Transverse colon (tissue), 4 donors: Measurements from ENCODE around the gene GNG12. TPM values are rescaled to one million over a fixed set of nuclear protein-coding genes. Genes with fewer than 3 reads are reported as not detected.

Experiments
- DNase-seq: peaks from one replicate; pipeline ENCODE4 v3.0.0-alpha.2; 2019
- H3K27ac ChIP-seq, 4 donors: fragments of 200-600 bp; sonication (generic); 2 replicates each; pipeline ENCODE4 v1.5.1; 2016 to 2018; ENCODE audit warnings: inconsistent platforms in 4 of 4
- H3K27me3 ChIP-seq: fragments of 200-600 bp; sonication (generic); 2 replicates; pipeline ENCODE4 v1.5.1; 2017; ENCODE audit warnings: inconsistent platforms
- H3K36me3 ChIP-seq, 4 donors: fragments of 200-600 bp; sonication (generic); 2 replicates each; pipeline ENCODE4 v1.5.1; 2017 to 2019; ENCODE audit warnings: inconsistent platforms in 4 of 4
- H3K4me1 ChIP-seq, 4 donors: fragments of 200-600 bp; sonication (generic); 2 replicates each; pipeline ENCODE4 v1.5.1; 2017 to 2020; ENCODE audit warnings: inconsistent platforms in 4 of 4
- H3K4me3 ChIP-seq, 4 donors: fragments of 200-600 bp; sonication (generic); 1 replicate in 1 of 4; 2 replicates in 3 of 4; pipeline versions ENCODE4 v1.5.1 to v1.6.1; 2017 to 2019; ENCODE audit warnings: inconsistent platforms in 4 of 4
- H3K9me3 ChIP-seq, 2 donors: fragments of 200-600 bp; sonication (generic); 2 replicates each; pipeline ENCODE4 v1.5.1; 2017 to 2019; ENCODE audit warnings: inconsistent platforms in 2 of 2
- EP300 ChIP-seq: sonication (generic); formaldehyde crosslinking; IDR thresholded peaks from one replicate; pipeline ENCODE4 v1.6.1; 2017; ENCODE audit warnings: antibody characterized with exemption, low read depth
- POLR2A ChIP-seq: fragments of 450-650 bp; IDR thresholded peaks from one replicate; pipeline ENCODE4 v1.6.1; 2016; ENCODE audit warnings: antibody characterized with exemption, mild to moderate bottlenecking, moderate library complexity
- POLR2AphosphoS5 ChIP-seq, 3 donors: sonication (generic); formaldehyde crosslinking; IDR thresholded peaks; one replicate each; pipeline ENCODE4 v1.6.1; 2016; ENCODE audit warnings: antibody characterized with exemption in 3 of 3
- WGBS, 2 donors: methylation state at CpG; one replicate each; pipeline ENCODE4 v1.1.5; 2018; ENCODE audit warnings: low coverage in 1 of 2; 5-methylcytosine and 5-hydroxymethylcytosine counted together
- in situ Hi-C, 4 donors: fragments of 200-750 bp; cut with MboI; loops; one replicate each; pipeline versions ENCODE4 v1.15.0 to v1.15.1; 2017; ENCODE audit warnings: low sequenced_read_pairs in 3 of 4, low pct_ligation_motif_present in 1 of 4, low pct_unique_long_range_greater_than_20kb in 1 of 4
- intact Hi-C: fragments of 100-400 bp; cut with DNase I; formaldehyde crosslinking; loops from one replicate; pipeline ENCODE4 v1.15.1; 2023; ENCODE audit warnings: low total_unique reads
- total RNA-seq, 4 donors: library from RNA; depleted of rRNA; stranded (reverse); fragments of >200 nt; gene quantifications; one replicate each; pipeline ENCODE4 v1.1.0, GENCODE V29; 2016
- TF ChIP-seq, protein P1 (sequence below), 5 experiments: fragments of 200-600 bp in 3 of 5; fragments of 450-650 bp in 2 of 5; sonication (generic) in 3 of 5; IDR thresholded peaks; 1 replicate in 2 of 5; 2 replicates in 3 of 5; pipeline ENCODE4 v1.5.1; 2016 to 2017; ENCODE audit warnings: antibody characterized with exemption in 5 of 5, inconsistent platforms in 3 of 5, mild to moderate bottlenecking in 2 of 5, moderate library complexity in 1 of 5

Gene GNG12
- total RNA-seq, 4 donors from 2014 or later, result 19.1 to 180 (median 112) TPM

DNA sequence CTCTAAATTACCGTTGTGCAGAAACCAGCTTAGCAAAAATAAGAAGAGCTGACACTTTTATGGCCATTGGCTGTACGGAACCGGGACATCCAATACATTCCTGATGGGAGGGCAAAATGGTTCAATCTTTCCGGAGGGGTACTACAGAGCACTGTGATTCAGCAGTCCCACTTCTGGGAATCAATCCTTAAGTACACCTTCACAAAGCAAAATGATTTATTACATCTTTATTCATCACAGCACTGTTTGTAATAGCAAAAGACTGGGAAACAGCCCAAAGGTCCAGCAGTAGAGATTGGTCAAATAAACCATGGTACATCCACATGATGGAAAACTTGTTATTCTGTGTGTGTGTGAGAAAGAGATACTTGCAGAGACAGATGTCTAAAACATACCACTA, 9.7 kb downstream of the GNG12 start:
- in situ Hi-C loops (loop anchor here in 1 of 4 donors (10.0 kb wide), 1 partner anchor 59 kb away; no protein-coding TSS in a partner anchor), intact Hi-C loops (no loop called here)
- DNase-seq, result no peak
- Histone ChIP-seq H3K36me3 (no peaks in the 10 kb centered on the region), H3K9me3 (no peaks in the 10 kb centered on the region), H3K27ac (peak overlapping the region in 2 of 4 donors; percentile 24 to 32), H3K4me3 (no peak overlapping the region), H3K27me3 (no peaks in the 10 kb centered on the region), H3K4me1 (peaks cover 8 to 91% (median 33%) of the 10 kb centered on the region in 4 donors)
- TF ChIP-seq EP300 (no peak), POLR2AphosphoS5 (IDR thresholded peaks at IDR 0.05) (no peak), POLR2A (no peak)
- TF ChIP-seq, protein P1, sequence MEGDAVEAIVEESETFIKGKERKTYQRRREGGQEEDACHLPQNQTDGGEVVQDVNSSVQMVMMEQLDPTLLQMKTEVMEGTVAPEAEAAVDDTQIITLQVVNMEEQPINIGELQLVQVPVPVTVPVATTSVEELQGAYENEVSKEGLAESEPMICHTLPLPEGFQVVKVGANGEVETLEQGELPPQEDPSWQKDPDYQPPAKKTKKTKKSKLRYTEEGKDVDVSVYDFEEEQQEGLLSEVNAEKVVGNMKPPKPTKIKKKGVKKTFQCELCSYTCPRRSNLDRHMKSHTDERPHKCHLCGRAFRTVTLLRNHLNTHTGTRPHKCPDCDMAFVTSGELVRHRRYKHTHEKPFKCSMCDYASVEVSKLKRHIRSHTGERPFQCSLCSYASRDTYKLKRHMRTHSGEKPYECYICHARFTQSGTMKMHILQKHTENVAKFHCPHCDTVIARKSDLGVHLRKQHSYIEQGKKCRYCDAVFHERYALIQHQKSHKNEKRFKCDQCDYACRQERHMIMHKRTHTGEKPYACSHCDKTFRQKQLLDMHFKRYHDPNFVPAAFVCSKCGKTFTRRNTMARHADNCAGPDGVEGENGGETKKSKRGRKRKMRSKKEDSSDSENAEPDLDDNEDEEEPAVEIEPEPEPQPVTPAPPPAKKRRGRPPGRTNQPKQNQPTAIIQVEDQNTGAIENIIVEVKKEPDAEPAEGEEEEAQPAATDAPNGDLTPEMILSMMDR (IDR thresholded peaks at IDR 0.05), result no peak
- WGBS, 2 donors, result 73 to 90% methylated on average over 4 of the region's 4 CpGs

DNA sequence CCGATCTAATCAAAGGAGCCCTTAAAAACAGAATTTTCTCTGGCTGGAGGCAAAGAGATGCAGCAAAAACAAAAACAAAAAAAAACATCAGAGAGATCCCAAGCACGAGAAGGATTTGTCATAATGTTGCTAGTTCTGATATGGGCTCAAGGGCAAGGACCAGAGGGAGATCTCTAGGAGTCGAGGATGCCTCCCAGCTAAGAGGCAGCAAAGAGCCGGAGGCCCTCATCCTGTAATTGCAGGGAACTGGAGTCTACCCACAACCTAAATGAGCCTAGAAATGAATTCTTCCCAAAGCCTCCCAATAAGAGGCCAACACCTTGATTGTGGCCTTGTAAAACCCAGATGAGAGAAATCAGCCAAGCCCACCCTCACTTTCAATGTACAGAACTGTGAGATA, 12.0 kb downstream of the GNG12 start:
- peaks cover 15 to 90% (median 29%) of the 10 kb centered on the region in 4 donors for H3K4me1 ChIP-seq
- intact Hi-C loops, result no loop called here

GRCh38 chr1:67818725-67819301, 14.5 kb downstream of the GNG12 start:
- Histone ChIP-seq H3K36me3 (no peaks in the 10 kb centered on the region), H3K9me3 (no peaks in the 10 kb centered on the region), H3K27ac (peak overlapping the region; percentile 85 to 89 (median 88)), H3K4me3 (no peak overlapping the region), H3K4me1 (peaks cover 20 to 90% (median 41%) of the 10 kb centered on the region in 4 donors), H3K27me3 (no peaks in the 10 kb centered on the region)
- in situ Hi-C loops (no loop called here), intact Hi-C loops (no loop called here)
- WGBS, 2 donors, result 59 to 68% methylated on average over 7 to 8 of the region's 8 CpGs
- peak; percentile 63 for DNase-seq
- no peak for TF ChIP-seq EP300
- TF ChIP-seq POLR2AphosphoS5 (IDR thresholded peaks at IDR 0.05), result no peak
- TF ChIP-seq POLR2A, result no peak
- TF ChIP-seq, protein P1 (IDR thresholded peaks at IDR 0.05), result no peak

More for the DNA sequence above, 12.0 kb downstream of the GNG12 start:
- H3K9me3 ChIP-seq, result no peaks in the 10 kb centered on the region
- no peaks in the 10 kb centered on the region for H3K36me3 ChIP-seq
- no peaks in the 10 kb centered on the region for H3K27me3 ChIP-seq
- TF ChIP-seq, protein P1 (IDR thresholded peaks at IDR 0.05), result no peak
- TF ChIP-seq POLR2AphosphoS5 (IDR thresholded peaks at IDR 0.05), result no peak
- TF ChIP-seq EP300, result no peak
- TF ChIP-seq POLR2A, result no peak
- no peak overlapping the region for H3K4me3 ChIP-seq
- WGBS, 2 donors, result 76 to 91% methylated on average over 4 of the region's 4 CpGs
- no peak for DNase-seq
- no peak overlapping the region for H3K27ac ChIP-seq
- in situ Hi-C loops, result loop anchor here in 1 of 4 donors (10.0 kb wide), 1 partner anchor 56 kb away; no protein-coding TSS in a partner anchor

GRCh38 chr1:67818162-67818561, 15.1 kb downstream of the GNG12 start:
- Histone ChIP-seq H3K4me3 (no peak overlapping the region), H3K36me3 (no peaks in the 10 kb centered on the region), H3K4me1 (peaks cover 24 to 90% (median 45%) of the 10 kb centered on the region in 4 donors), H3K9me3 (no peaks in the 10 kb centered on the region), H3K27ac (peak overlapping the region; percentile 85 to 89 (median 88)), H3K27me3 (no peaks in the 10 kb centered on the region)
- in situ Hi-C loops, result no loop called here
- DNase-seq, result no peak
- intact Hi-C loops, result no loop called here
- 75 to 91% methylated on average over 1 of the region's 1 CpG for WGBS, 2 donors
- TF ChIP-seq EP300, result no peak
- no peak for TF ChIP-seq POLR2A
- TF ChIP-seq POLR2AphosphoS5 (IDR thresholded peaks at IDR 0.05), result no peak
- TF ChIP-seq, protein P1 (IDR thresholded peaks at IDR 0.05), result no peak
